Endometrial microvascular endothelial cells (primary cell): Measurements from ENCODE around the gene SLC7A9. TPM values are rescaled to one million over a fixed set of nuclear protein-coding genes. Genes with fewer than 3 reads are reported as not detected.
"Not testable (repeated sequence)": the region's sequence is repeated elsewhere in the genome, so short reads cannot be mapped to it uniquely, and the experiment has no call there.

Experiments
- in situ Hi-C: cut with HindIII; loops from 2 replicates; pipeline ENCODE4 v1.10.0; 2017; ENCODE audit warnings: low sequenced_read_pairs, low pct_unique_long_range_greater_than_20kb; ENCODE audit errors: inconsistent ontology term
- total RNA-seq: library from RNA; depleted of rRNA; stranded (reverse); fragments of >200 nt; gene quantifications from one replicate; pipeline ENCODE4 v1.2.3, GENCODE V29; 2015; ENCODE audit errors: inconsistent ontology term

Gene SLC7A9
- total RNA-seq, 1 donor from 2014 or later = not detected

GRCh38 chr19:32833388-32833787 is 36.2 kb downstream of the SLC7A9 start:
- in situ Hi-C loops = not testable (repeated sequence)

GRCh38 chr19:32832825-32833224 is 36.7 kb downstream of the SLC7A9 start:
- in situ Hi-C loops = not testable (repeated sequence)

- in situ Hi-C loops = not testable (repeated sequence)
Measured at GRCh38 chr19:32832094-32832493, 37.5 kb downstream of the SLC7A9 start.

- in situ Hi-C loops = no loop called here
Measured at GRCh38 chr19:32831611-32832010, 38.0 kb downstream of the SLC7A9 start.

GRCh38 chr19:32830231-32831014 is 39.1 kb downstream of the SLC7A9 start:
- in situ Hi-C loops = no loop called here

GRCh38 chr19:32829345-32829896 is 40.1 kb downstream of the SLC7A9 start:
- in situ Hi-C loops = no loop called here

GRCh38 chr19:32828643-32829344 is 40.8 kb downstream of the SLC7A9 start:
- in situ Hi-C loops = no loop called here

- in situ Hi-C loops = no loop called here
Measured at GRCh38 chr19:32828139-32828538, 41.4 kb downstream of the SLC7A9 start.

GRCh38 chr19:32824916-32825608 is 44.5 kb downstream of the SLC7A9 start:
- in situ Hi-C loops = no loop called here

- in situ Hi-C loops = no loop called here
Measured at GRCh38 chr19:32824191-32824751, 45.3 kb downstream of the SLC7A9 start.

GRCh38 chr19:32823747-32824102 is 45.8 kb downstream of the SLC7A9 start:
- in situ Hi-C loops = no loop called here

- in situ Hi-C loops = no loop called here
Measured at GRCh38 chr19:32822916-32823746, 46.4 kb downstream of the SLC7A9 start.

- in situ Hi-C loops = no loop called here
Measured at GRCh38 chr19:32819419-32820400, 49.9 kb downstream of the SLC7A9 start.

- in situ Hi-C loops = no loop called here
Measured at GRCh38 chr19:32818536-32818935, 51.0 kb downstream of the SLC7A9 start.

GRCh38 chr19:32817569-32818476 is 51.7 kb downstream of the SLC7A9 start:
- in situ Hi-C loops = no loop called here

GRCh38 chr19:32816555-32817099 is 52.9 kb downstream of the SLC7A9 start:
- in situ Hi-C loops = no loop called here
